Upper lobe of right lung (tissue), 1 donor: ENCODE results near the gene KIZ. TPM values are rescaled to one million over a fixed set of nuclear protein-coding genes. Genes with fewer than 3 reads are reported as not detected.

Source experiments
- ATAC-seq: fragments of 200-7000 bp; cut with Tn5 transposase; one replicate; pipeline ENCODE4 v1.9.1; 2020; ENCODE audit warnings: mild to moderate bottlenecking, moderate library complexity
- DNase-seq: peaks from one replicate; pipeline ENCODE4 v3.0.0-alpha.2; 2020
- H3K27ac ChIP-seq: fragments of 200-600 bp; one replicate; pipeline ENCODE4 v1.8.0; 2022
- H3K27me3 ChIP-seq: fragments of 200-600 bp; one replicate; pipeline ENCODE4 v1.8.0; 2022; ENCODE audit warnings: mild to moderate bottlenecking
- H3K36me3 ChIP-seq: fragments of 200-600 bp; one replicate; pipeline ENCODE4 v1.8.0; 2022
- H3K4me1 ChIP-seq: fragments of 200-600 bp; one replicate; pipeline ENCODE4 v1.8.0; 2022
- H3K4me3 ChIP-seq: fragments of 200-600 bp; one replicate; pipeline ENCODE4 v1.8.0; 2022; ENCODE audit warnings: mild to moderate bottlenecking
- H3K9me3 ChIP-seq: fragments of 200-600 bp; one replicate; pipeline ENCODE4 v1.8.0; 2022
- intact Hi-C: fragments of 100-400 bp; cut with DNase I; formaldehyde crosslinking; loops from one replicate; pipeline ENCODE4 v1.11.0; 2022
- total RNA-seq: library from RNA; stranded (reverse); fragmentation: NEBNext Ultra II Directional; extraction: Animal tissue kit (Norgen Biotek cat#: 25700); gene quantifications from one replicate; pipeline ENCODE4 v1.2.1, GENCODE V29; 2021
- TF ChIP-seq, protein P1 (sequence below): fragments of 200-600 bp; IDR thresholded peaks from one replicate; pipeline ENCODE4 v1.8.0; 2022; ENCODE audit warnings: antibody characterized with exemption
- donor health status: DM: no; HTN: yes; CAD: no; lungs with severe emphysema.

The KIZ gene
- total RNA-seq, 1 donor from 2014 or later: 16.2 TPM

DNA sequence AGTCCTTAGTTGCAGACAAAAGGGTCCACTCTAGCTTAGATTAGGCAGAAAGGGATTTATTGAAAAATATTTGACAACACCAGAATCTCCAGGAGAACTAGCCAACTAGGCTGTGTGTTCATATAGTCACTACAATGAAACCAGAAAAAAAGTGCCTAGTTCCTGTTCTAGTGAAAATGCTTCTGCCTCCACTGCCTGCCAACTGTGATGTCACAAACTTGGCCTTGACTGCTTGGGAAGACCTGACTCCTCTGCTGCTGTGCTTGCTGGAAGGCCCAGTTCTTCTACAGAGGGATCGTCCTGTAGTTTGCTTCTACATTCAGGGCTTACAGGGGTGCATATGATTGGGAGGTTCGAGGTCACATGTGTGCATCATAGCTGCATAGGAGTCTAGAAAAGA is 136.9 kb downstream of the KIZ start:
- no peaks in the 10 kb centered on the region for H3K36me3 ChIP-seq
- H3K4me3 ChIP-seq: no peak overlapping the region
- ATAC-seq (no peak), DNase-seq (no peak)
- TF ChIP-seq, protein P1, sequence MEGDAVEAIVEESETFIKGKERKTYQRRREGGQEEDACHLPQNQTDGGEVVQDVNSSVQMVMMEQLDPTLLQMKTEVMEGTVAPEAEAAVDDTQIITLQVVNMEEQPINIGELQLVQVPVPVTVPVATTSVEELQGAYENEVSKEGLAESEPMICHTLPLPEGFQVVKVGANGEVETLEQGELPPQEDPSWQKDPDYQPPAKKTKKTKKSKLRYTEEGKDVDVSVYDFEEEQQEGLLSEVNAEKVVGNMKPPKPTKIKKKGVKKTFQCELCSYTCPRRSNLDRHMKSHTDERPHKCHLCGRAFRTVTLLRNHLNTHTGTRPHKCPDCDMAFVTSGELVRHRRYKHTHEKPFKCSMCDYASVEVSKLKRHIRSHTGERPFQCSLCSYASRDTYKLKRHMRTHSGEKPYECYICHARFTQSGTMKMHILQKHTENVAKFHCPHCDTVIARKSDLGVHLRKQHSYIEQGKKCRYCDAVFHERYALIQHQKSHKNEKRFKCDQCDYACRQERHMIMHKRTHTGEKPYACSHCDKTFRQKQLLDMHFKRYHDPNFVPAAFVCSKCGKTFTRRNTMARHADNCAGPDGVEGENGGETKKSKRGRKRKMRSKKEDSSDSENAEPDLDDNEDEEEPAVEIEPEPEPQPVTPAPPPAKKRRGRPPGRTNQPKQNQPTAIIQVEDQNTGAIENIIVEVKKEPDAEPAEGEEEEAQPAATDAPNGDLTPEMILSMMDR: no peak
- H3K4me1 ChIP-seq: no peaks in the 10 kb centered on the region
- no peaks in the 10 kb centered on the region for H3K27me3 ChIP-seq
- no peak overlapping the region for H3K27ac ChIP-seq
- intact Hi-C loops: no loop called here
- no peaks in the 10 kb centered on the region for H3K9me3 ChIP-seq

DNA sequence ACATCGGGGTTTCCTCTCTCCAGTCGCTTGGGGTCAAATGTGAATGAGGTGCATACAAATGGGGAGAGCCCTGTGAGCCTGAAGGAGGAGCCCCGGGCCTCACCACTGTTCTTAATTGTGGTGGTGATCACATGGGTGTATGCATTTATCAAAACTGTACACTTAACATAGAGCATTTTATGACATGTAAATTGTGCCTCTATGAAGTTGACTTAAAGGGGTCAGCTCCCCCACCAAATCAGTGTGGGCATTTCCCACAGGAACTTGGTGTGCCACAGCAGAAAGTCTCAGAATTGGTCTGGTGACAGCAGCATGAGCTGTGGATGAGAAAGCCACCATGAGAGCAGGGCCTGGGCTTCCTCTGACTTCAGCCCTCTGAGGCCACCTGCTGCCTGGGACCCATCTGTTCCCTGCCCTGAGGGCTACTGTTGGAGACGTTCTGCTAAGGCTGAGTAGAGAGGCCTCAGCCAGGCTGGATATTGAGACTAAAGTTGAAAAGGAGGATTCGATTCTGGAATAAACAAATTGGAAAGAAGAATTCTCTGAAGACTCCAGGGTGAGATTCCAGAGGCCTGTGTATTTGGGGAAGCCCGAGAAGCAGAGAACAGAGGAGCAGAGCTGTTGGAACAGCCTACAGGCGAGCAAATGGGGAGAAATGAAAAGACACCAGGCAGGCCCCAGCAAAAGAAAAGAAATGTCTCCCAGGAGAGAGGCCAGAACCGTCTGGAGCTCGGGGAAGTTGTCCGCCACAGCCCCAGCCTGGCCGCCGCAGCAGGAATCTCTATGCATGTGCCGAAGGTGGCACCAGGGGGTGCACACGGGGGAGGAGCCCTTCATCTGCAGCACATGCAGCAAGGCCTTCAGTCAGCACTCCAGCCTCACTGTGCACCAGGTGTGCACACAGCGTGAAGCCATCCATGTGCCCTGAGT is 139.6 kb downstream of the KIZ start:
- H3K9me3 ChIP-seq: no peaks in the 10 kb centered on the region
- DNase-seq (no peak), ATAC-seq (no peak)
- TF ChIP-seq, protein P1: no peak
- H3K27me3 ChIP-seq: no peaks in the 10 kb centered on the region
- intact Hi-C loops: no loop called here
- no peak overlapping the region for H3K4me3 ChIP-seq
- no peaks in the 10 kb centered on the region for H3K4me1 ChIP-seq
- no peaks in the 10 kb centered on the region for H3K36me3 ChIP-seq
- no peak overlapping the region for H3K27ac ChIP-seq

DNA sequence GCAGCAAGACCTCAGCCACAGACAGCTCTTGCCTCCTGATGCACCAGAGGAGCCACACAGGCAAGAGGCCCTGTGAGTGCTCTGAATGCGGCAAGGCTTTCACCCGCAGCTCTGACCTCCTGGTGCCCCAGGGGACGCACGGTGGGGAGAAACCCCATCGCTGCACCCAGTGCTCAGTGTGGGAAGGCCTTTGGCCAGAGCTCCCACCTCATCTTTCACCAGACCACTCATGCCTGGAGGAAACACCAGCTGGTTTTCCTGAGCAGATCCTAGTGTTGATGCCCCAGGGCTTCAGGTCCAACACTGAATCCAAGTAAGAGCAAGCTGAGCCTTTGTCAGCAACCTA is 140.3 kb downstream of the KIZ start:
- H3K27ac ChIP-seq: no peak overlapping the region
- H3K4me1 ChIP-seq: no peaks in the 10 kb centered on the region
- no peak for DNase-seq
- H3K9me3 ChIP-seq: no peaks in the 10 kb centered on the region
- TF ChIP-seq, protein P1: no peak
- no peak overlapping the region for H3K4me3 ChIP-seq
- H3K36me3 ChIP-seq: no peaks in the 10 kb centered on the region
- ATAC-seq: no peak
- intact Hi-C loops: no loop called here
- H3K27me3 ChIP-seq: no peaks in the 10 kb centered on the region

DNA sequence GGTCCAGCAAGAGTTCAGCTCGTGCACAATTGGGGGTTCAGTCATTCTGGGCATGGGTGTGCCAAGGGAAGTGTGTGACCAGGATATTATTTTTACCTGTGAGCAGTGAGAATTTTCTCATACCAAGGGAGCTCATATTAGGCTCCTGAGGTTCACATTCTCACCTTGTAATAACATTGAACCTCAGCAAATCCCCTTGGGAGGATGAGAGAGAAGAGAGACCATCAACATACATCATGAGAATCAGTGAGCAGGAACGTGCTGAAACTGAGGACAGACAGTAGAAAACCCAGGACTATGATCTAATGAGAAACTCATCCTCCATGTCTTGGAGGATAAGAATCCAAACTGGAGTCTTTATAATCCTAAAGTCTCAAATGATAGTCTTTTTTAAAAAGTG is 143.9 kb downstream of the KIZ start:
- Histone ChIP-seq H3K4me3 (no peak overlapping the region), H3K36me3 (no peaks in the 10 kb centered on the region), H3K9me3 (no peaks in the 10 kb centered on the region), H3K27me3 (no peaks in the 10 kb centered on the region), H3K4me1 (no peaks in the 10 kb centered on the region), H3K27ac (no peak overlapping the region)
- TF ChIP-seq, protein P1: no peak
- intact Hi-C loops: no loop called here
- ATAC-seq (no peak), DNase-seq (no peak)

DNA sequence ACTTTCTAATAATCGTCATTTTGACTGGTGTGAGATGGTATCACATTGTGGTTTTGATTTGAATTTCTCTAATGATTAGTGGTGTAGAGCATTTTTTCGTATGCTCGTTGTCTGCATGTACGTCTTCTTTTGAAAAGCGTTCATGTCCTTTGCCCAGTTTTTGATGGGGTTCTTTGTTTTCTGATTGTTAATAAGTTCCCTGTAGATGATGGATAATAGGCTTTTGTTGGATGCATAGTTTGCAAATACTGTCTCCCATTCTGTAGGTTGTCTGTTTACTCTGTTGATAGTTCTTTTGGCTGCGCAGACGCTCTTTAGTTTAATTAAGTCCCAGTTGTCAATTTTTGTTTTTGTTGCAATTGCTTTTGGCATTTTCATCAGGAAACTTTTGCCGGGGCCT is 144.9 kb downstream of the KIZ start:
- Histone ChIP-seq H3K27ac (no peak overlapping the region), H3K4me1 (no peaks in the 10 kb centered on the region), H3K9me3 (no peaks in the 10 kb centered on the region), H3K27me3 (no peaks in the 10 kb centered on the region), H3K4me3 (no peak overlapping the region), H3K36me3 (no peaks in the 10 kb centered on the region)
- TF ChIP-seq, protein P1: no peak
- DNase-seq (no peak), ATAC-seq (no peak)
- intact Hi-C loops: no loop called here
